Memory B cell (primary cell): ENCODE measurements around the gene IL21R.

ENCODE experiments used
- ATAC-seq: fragments of 150-1000 bp; cut with Tn5 transposase; 2 replicates; pipeline ENCODE4 v1.10.0; 2021; ENCODE audit warnings: low read depth, mild to moderate bottlenecking, moderate library complexity
- DNase-seq, 2 donors: peaks; one replicate each; pipeline ENCODE4 v3.0.0; 2022; ENCODE audit warnings: low spot score in 2 of 2
- H3K27ac Mint-ChIP-seq: one replicate; pipeline ENCODE4 v1.8.0; 2022; ENCODE audit warnings: mild to moderate bottlenecking, moderate library complexity, mixed read lengths
- H3K27me3 Mint-ChIP-seq: one replicate; pipeline ENCODE4 v1.8.0; 2022; ENCODE audit warnings: mixed read lengths
- H3K36me3 Mint-ChIP-seq: one replicate; pipeline ENCODE4 v1.8.0; 2022; ENCODE audit warnings: mild to moderate bottlenecking, mixed read lengths
- H3K4me1 Mint-ChIP-seq: one replicate; pipeline ENCODE4 v1.8.0; 2022; ENCODE audit warnings: mixed read lengths
- H3K4me3 Mint-ChIP-seq: one replicate; pipeline ENCODE4 v1.8.0; 2022; ENCODE audit warnings: mild to moderate bottlenecking, moderate library complexity, mixed read lengths
- H3K9me3 Mint-ChIP-seq: one replicate; pipeline ENCODE4 v1.8.0; 2022; ENCODE audit warnings: mixed read lengths

Gene IL21R

DNA sequence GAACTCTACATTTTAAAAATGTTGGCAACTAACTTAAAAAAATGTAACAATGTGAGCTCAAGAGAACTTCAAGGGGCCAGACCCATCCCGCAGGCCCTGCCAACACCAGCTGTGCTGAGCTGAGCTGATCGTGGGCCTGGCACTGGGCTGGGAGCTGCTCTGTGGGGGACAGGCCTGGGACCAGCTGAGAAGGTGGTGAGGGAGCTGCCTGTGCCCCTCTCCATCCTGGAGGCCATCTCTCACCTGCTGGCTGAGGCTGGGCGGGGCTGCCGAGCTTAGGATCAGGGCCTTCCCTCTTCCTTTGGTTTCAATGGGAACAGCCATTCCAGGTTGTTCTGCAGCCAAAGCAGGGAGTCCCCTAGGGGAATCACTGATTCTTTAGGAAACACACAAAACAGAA is 58.2 kb downstream of the IL21R start:
- no peak overlapping the region for H3K27ac Mint-ChIP-seq
- H3K4me1 Mint-ChIP-seq = peaks cover 7% of the 10 kb centered on the region
- peaks cover 3% of the 10 kb centered on the region for H3K27me3 Mint-ChIP-seq
- no peaks in the 10 kb centered on the region for H3K9me3 Mint-ChIP-seq
- H3K36me3 Mint-ChIP-seq = peaks cover 13% of the 10 kb centered on the region
- no peak overlapping the region for H3K4me3 Mint-ChIP-seq
- no peak for ATAC-seq
- no peak for DNase-seq

DNA sequence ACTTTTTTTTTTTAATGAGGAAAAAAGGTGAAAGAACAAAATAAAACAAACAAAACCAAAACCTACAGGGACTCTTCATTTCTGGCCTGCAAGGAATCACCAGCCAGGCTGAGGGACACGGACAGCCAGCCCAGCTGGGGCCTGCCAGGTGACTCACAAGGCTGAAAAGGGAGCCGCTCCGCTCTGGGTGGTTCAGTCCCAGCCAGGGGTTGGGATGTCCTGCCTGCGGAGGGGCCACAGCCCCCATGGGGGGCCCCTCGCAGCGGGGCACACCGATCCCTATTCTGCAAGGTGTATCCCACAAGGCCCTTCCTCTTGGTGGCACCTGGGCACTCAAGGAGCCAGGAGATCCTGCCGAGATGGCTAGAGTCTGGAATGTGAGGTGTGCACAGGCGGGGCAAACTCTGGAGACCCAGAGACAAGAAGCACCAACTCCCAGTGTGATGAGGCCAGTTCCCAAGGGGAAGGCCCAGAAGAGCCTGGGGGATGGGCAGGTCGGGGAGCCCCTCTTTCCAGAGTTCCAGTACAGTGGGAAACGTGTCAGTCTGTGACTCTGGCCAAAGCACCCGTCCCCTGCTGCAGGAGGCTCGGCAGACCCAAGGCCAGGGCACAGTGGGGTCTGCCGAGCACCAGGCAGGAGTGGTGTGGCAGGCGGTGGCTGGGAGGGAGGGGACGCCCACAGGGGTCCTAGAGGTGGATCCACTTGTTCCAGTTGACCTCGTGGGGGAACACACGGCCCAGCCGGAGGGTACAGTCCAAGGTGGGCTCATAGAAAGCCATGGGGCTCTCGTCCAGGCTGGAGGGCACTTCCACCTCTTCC is 58.9 kb downstream of the IL21R start:
- ATAC-seq = no peak
- H3K4me3 Mint-ChIP-seq = no peak overlapping the region
- no peaks in the 10 kb centered on the region for H3K9me3 Mint-ChIP-seq
- peaks cover 7% of the 10 kb centered on the region for H3K4me1 Mint-ChIP-seq
- H3K27ac Mint-ChIP-seq = no peak overlapping the region
- no peak for DNase-seq
- peaks cover 3% of the 10 kb centered on the region for H3K27me3 Mint-ChIP-seq
- peaks cover 16% of the 10 kb centered on the region for H3K36me3 Mint-ChIP-seq

DNA sequence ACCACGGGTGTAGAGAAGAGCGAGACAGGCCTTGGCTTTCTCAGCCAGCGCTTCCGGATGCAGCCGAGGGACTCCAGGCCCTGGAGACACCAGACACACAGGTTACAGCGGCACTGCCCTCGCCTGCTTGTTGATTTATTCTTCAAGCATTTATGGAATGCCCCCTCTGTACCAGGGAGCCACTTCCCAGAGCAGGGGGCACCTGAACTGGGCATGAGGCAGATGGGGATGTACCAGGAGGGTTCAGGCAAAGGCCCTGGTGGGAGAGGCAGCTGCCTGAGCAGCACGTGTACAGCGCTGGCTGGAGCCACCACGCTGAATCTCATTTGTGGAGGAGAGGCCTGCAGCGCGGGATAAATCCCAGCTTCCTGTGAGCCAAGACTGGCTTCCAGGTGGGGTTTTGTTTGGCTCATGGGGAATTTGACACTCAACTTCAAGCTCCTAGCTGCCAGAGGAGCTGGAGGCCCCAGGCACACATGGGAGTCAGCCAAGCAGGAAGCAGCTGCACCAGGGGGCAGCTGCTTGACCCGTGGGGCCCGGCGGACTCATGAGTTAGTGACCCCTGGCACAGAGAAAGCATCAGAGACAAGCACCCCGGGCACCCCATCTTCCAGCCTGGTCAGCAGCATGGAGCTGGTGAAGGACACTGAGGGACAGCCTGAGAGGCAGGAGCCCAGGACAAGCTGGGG is 59.7 kb downstream of the IL21R start:
- H3K27ac Mint-ChIP-seq = no peak overlapping the region
- H3K4me1 Mint-ChIP-seq = peaks cover 4% of the 10 kb centered on the region
- no peak overlapping the region for H3K4me3 Mint-ChIP-seq
- no peaks in the 10 kb centered on the region for H3K27me3 Mint-ChIP-seq
- H3K36me3 Mint-ChIP-seq = peaks cover 24% of the 10 kb centered on the region
- ATAC-seq = no peak
- DNase-seq = no peak
- H3K9me3 Mint-ChIP-seq = no peaks in the 10 kb centered on the region

DNA sequence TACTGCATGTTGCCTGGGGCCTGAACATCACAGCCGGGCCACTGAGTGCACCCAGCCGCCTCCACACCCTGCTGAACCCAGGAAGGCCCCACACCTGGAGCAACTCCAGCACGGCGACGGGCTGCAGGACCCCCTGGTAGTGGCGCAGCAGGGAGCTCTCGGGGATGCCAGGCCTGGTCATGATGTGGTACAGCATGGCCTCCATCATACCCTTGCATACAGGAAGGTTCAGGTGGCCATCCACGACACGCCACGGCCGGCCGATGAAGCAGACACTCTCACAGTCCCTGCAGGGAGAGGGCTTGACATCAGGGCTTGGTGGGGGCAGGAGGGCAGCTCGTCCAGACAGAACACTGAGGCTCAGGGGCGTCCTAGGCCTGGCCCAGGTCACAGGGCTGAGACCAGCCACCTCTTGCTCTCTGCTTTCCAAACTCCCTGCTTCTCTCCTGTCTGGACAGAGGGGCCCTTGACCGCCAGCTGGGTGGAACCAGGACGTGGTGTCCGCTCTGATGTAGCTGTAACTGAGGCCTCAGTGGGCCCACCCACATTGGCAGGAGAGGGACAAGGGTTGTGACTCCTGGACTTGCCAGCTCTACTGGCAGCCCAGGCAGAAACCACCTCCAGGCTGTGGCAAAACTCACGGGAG is 60.3 kb downstream of the IL21R start:
- no peaks in the 10 kb centered on the region for H3K4me1 Mint-ChIP-seq
- H3K4me3 Mint-ChIP-seq = no peak overlapping the region
- no peak overlapping the region for H3K27ac Mint-ChIP-seq
- peaks cover 26% of the 10 kb centered on the region for H3K36me3 Mint-ChIP-seq
- H3K27me3 Mint-ChIP-seq = no peaks in the 10 kb centered on the region
- H3K9me3 Mint-ChIP-seq = no peaks in the 10 kb centered on the region
- DNase-seq (no peak), ATAC-seq (no peak)

DNA sequence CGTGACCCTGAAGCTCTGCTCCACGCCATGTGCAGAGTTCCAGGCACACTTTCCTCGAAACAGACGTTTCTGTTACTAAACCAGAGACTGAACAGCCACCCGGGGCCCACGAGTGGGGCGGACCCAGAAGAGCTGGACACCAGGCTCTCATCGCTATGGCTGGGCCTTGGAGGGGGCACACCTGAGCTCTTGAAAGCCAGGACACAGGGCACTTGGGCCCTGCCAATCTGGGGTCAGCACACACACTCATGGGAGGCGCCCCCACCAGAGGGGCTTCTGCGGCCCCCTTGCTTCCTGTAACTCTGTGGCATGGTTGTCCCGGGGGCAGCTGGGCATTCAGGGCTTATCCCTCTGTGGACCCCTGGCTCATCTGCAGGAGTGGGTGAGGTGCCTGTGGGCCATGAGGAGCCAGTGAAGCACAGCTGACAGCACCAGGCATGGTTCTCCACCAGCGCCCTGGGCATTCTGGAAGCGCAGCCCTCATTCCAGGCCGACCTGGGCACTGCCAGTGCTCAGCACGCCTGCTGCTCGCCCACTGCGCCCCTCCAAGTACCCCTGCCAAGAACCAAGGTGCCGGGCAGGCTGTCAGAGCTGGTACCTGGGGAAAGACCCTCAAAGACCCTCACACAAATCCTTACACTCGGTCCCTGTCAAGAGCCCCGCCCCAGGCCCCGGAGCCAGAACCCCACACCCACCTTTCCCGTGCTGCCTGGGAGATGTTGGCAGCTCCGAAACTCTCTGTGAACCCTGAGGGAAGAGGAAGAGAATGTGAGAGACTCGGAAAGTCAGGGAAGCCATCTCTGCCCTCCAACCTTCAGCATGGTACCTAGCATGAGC is 61.1 kb downstream of the IL21R start:
- H3K27me3 Mint-ChIP-seq = no peaks in the 10 kb centered on the region
- ATAC-seq (no peak), DNase-seq (no peak)
- H3K4me1 Mint-ChIP-seq = no peaks in the 10 kb centered on the region
- no peak overlapping the region for H3K4me3 Mint-ChIP-seq
- no peaks in the 10 kb centered on the region for H3K9me3 Mint-ChIP-seq
- peaks cover 33% of the 10 kb centered on the region for H3K36me3 Mint-ChIP-seq
- H3K27ac Mint-ChIP-seq = no peak overlapping the region

DNA sequence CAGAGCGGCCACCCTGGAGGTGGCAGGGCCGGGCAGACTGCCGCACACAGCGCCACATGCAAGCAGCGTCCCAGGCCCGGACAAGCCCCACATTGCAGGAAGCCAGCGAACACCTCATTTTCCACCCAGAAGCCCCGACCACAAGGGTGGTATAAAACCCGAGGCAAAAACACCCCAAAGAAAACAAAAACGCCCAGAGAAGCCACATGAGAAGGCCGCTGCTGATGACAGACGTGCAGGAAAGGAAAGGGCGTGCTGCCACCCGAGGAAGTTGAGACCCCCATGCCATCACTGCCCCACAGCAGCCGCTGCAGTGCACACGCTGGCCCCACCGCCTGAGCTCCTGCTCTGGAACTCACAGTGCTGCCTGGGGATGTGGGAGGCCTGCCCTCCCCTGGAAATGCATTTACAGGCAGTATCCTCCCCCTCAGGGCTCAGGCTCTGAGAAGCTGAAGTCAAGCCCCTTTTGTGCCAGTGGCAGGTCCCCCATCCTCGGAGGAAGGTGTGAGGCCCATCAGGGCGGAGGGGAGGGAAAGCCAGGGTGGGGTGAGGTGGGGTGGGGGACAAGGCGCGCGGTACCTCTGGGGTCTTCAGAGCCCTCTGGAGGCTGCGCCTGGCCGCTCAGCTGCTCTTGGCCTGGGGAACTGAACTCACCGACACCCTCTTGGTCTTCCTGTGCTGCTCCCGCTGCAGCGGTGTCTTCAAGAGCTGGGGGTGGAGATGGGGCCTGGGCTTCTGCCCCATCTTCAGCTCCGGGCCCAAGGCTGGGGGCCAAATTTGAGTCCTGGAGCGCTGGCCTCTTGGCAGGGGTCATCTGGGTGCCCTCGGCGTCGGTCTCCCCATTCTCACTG is 62.0 kb downstream of the IL21R start:
- no peaks in the 10 kb centered on the region for H3K27me3 Mint-ChIP-seq
- H3K4me1 Mint-ChIP-seq = no peaks in the 10 kb centered on the region
- ATAC-seq = no peak
- no peaks in the 10 kb centered on the region for H3K9me3 Mint-ChIP-seq
- no peak overlapping the region for H3K4me3 Mint-ChIP-seq
- H3K36me3 Mint-ChIP-seq = peaks cover 38% of the 10 kb centered on the region
- H3K27ac Mint-ChIP-seq = no peak overlapping the region
- no peak for DNase-seq

DNA sequence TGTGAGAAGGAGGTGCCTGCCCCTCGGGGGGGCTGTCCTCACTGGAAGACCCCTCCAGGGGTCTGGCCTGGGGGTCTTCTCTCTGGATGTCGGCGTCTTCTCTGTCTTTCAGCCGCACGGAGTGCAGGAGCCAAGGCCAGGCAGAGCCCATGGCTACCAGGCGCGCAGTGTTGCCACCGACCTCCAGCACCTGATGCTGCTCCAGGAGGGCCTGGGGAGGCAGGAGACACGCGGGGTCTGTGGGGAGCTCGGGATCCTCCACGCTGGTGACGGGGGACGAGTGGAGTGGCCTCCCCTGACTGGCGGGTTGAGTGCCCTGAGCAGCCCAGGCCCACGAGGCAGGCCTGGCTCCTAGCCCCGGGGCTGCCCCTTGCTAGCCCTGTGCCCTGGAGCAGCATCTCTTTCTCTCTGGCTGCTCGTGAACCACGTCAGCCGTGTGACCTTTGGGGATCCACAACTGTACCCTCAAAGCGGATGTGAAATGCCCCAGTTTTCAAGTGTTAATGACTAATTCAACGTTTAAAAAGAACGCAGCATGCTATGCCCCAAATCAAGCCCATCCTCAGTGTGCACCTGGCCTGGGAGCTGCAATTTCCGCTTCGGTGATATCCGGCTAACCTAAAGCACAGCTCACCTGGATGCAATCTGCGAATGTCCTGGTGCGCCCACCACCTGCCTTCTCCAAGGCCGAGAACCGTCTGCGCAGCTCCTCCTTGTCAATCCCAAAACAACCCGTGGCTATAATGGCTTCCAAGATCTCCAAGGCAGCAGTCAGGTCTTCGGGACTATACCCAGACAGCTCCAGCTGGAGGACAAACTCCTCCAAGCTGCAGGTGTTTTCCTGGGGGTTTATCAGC is 62.9 kb downstream of the IL21R start:
- H3K27me3 Mint-ChIP-seq = no peaks in the 10 kb centered on the region
- DNase-seq (no peak), ATAC-seq (no peak)
- no peak overlapping the region for H3K4me3 Mint-ChIP-seq
- no peak overlapping the region for H3K27ac Mint-ChIP-seq
- no peaks in the 10 kb centered on the region for H3K4me1 Mint-ChIP-seq
- H3K36me3 Mint-ChIP-seq = peaks cover 42% of the 10 kb centered on the region
- H3K9me3 Mint-ChIP-seq = no peaks in the 10 kb centered on the region

DNA sequence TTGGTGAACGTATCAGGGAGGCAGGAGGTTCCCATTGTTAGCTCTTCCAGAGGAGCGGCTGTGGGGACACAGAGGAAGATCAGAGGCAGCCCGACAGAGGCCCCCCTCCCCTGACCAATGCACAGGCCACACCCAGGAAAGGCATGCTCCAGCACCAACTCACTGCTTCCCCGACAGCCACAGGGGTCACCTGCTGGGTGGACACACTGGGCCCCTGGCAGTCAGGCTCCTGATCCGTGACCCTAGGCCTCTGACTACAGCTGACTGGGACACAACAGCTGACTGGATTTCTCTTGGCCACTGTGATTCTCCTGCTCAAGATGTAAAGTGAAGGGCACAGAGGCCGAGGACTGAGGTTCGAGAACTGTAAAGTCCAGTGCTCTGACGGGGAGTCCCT is 63.5 kb downstream of the IL21R start:
- Mint-ChIP-seq H3K9me3 (no peaks in the 10 kb centered on the region), H3K4me1 (no peaks in the 10 kb centered on the region), H3K27ac (no peak overlapping the region), H3K4me3 (no peak overlapping the region), H3K27me3 (no peaks in the 10 kb centered on the region), H3K36me3 (peaks cover 47% of the 10 kb centered on the region)
- DNase-seq (no peak), ATAC-seq (no peak)

DNA sequence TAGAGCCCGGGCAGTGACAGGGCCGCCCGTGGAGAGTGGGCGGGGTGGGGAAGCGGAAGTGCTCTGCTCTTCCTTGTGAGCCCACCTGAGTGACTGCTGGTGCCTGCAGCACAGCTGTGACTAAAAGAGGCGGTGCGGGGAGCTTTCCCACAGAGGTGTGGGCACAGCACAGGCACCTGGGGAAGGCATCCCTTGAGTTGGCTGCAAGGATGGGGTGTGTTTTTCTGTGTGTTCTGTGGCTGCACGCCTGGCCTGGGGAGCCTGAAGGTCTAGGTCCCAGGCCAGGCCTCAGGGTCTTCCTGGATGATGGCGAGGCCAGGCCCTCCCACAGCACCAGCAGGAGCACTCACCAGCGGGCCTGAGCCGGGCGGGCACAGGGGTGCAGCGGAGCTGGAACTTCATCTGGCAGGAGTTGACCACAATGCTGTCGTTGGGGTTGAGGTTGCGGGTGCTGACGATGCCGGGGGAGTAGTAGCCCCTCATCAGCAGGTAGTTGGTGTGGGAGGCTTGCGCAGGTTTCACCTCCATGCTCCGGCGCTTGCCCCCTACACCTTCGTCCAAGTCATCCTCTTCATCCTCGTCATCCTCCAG is 67.1 kb downstream of the IL21R start:
- H3K4me1 Mint-ChIP-seq = no peaks in the 10 kb centered on the region
- no peaks in the 10 kb centered on the region for H3K9me3 Mint-ChIP-seq
- DNase-seq = no peak
- no peaks in the 10 kb centered on the region for H3K27me3 Mint-ChIP-seq
- peaks cover 65% of the 10 kb centered on the region for H3K36me3 Mint-ChIP-seq
- H3K4me3 Mint-ChIP-seq = no peak overlapping the region
- no peak for ATAC-seq
- no peak overlapping the region for H3K27ac Mint-ChIP-seq

DNA sequence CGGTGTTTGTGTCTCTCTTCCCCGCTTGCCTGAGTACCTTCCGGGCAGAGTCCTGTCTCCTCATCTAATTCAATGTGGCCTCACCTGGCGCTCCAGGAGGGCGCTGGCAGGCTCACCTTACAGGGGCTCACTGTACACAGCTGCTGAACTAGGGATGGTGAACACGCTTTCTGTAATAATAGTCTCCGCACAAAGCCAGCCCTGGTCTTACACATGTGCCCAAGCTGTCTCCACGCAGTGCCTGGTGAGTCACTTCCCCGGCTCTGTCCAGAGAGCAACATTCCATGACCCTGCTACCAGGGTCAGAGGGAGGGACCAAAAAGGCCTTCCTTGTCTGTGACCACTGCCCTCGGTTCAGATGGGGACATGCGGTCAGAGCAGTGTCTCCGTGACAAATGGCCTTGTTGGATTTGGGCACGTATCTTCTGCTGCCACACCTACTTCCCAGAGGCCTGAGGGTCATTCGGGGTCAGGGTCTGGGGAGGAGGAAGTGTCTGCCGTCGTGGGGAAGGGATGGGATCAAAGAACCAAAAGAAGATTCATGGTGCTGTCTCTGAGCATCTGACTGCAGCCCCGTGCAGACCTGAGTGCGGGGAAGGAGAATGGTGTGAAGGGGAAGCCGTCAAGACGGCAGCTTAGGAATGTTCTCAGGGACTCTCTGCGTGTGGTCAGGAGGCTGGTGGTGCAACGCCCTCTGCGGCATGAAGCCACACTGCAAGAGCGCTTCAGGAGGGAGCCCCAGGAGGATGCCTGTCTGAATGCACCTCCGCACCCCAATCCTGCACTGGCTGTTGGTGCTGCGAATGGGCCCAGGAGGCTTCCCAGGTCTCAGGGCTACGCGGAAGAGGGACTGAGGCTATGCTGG is 68.8 kb downstream of the IL21R start:
- Mint-ChIP-seq H3K36me3 (peaks cover 68% of the 10 kb centered on the region), H3K4me3 (no peak overlapping the region), H3K9me3 (no peaks in the 10 kb centered on the region), H3K27me3 (no peaks in the 10 kb centered on the region), H3K4me1 (no peaks in the 10 kb centered on the region), H3K27ac (no peak overlapping the region)
- ATAC-seq = no peak
- DNase-seq = no peak

DNA sequence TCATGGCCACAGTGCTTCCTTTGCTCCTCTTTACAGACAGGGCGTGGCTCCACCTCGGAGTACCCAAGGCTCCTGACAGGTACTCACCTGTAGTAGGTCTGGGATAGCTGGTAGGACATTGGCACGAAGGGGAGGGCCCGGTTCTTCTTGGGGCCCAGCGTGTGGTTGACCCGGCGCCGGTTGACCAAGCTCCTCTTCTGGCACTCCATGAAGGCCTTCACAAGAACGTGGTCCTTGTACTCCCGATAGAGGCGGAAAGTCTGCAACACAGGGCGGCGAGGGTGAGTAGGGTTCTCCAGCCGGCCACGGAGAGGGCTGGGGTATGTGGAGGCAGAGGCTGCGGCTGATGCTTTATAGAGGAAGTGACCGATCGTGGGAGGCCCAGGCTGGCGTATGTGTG is 69.7 kb downstream of the IL21R start:
- no peak for DNase-seq
- H3K27ac Mint-ChIP-seq = no peak overlapping the region
- no peak overlapping the region for H3K4me3 Mint-ChIP-seq
- no peaks in the 10 kb centered on the region for H3K4me1 Mint-ChIP-seq
- H3K36me3 Mint-ChIP-seq = peaks cover 64% of the 10 kb centered on the region
- H3K27me3 Mint-ChIP-seq = no peaks in the 10 kb centered on the region
- no peaks in the 10 kb centered on the region for H3K9me3 Mint-ChIP-seq
- ATAC-seq = no peak
